Measurements from ENCODE around the gene FBLN7. TPM values are rescaled to one million over a fixed set of nuclear protein-coding genes. Genes with fewer than 3 reads are reported as not detected.

The FBLN7 gene
- total and polyA plus RNA-seq, 2 experiments from 2014 or later = 0.16 TPM; not detected in 1

DNA sequence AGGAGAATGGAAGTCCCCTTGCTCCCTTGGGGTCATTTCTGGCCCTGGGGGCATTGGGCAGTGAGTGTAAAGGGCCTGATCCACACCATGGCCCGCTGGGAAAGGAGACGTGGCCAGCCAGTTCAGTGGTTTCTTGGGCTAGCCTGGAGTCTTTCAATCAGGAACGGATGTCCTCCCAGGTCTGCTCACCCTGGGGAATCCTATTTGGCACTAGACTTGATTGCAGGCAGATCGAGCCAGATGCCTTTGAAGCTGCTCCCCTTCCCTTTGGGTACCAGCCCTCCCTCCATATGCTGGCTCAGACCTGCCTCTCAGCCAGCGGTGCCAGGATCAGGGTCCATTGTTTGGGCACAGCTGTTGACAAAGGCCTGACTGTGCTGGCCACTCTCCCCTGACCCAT, 11.0 kb downstream of the FBLN7 start:
- no peak for DNase-seq (ENCODE audit: low spot score)

More for the DNA sequence above, 11.0 kb downstream of the FBLN7 start:
- Histone ChIP-seq H3K79me2 (replicated peaks; ENCODE audit: insufficient read depth) (no peaks in the 10 kb centered on the region), H3K9me2 (ENCODE audit: insufficient read depth) (0 out of 2 replicates have a peak, but pooled peaks cover 3% of the 10 kb centered on the region), H3K4me3 (no peak overlapping the region), H4K20me1 (replicated peaks; ENCODE audit: insufficient read depth) (0 out of 2 replicates have a peak, but pooled peaks cover 2% of the 10 kb centered on the region), H3K4me1 (ENCODE audit: insufficient read depth) (no peaks in the 10 kb centered on the region), H2AFZ (no peak overlapping the region), H3K36me3 (ENCODE audit: insufficient read depth) (no peaks in the 10 kb centered on the region), H3K27me3 (ENCODE audit: insufficient read depth) (no peaks in the 10 kb centered on the region), H3K4me2 (no peak overlapping the region), H3K27ac (ENCODE audit: low read depth) (no peak overlapping the region), H3F3A (replicated peaks; ENCODE audit: low read depth) (no peaks in the 10 kb centered on the region)
- Mint-ChIP-seq H3K9me3 (no peaks in the 10 kb centered on the region), H3K36me3 (ENCODE audit: low read depth) (no peaks in the 10 kb centered on the region), H3K27me3 (ENCODE audit: insufficient read depth, low read depth, poor library complexity) (peaks cover 3% of the 10 kb centered on the region), H3K4me1 (peaks cover 8% of the 10 kb centered on the region), H3K4me3 (no peak overlapping the region), H3K27ac (no peak overlapping the region)
- no peak for ATAC-seq
- TF ChIP-seq ZNF462 (CRISPR knock-in tag; IDR thresholded peaks at IDR 0.05) = no peak
- no peak for TF ChIP-seq NANOG (IDR thresholded peaks at IDR 0.05; ENCODE audit: borderline replicate concordance)
- no peak for TF ChIP-seq CREB1 (CRISPR knock-in tag; IDR thresholded peaks at IDR 0.05; ENCODE audit: low read depth)
- TF ChIP-seq ZNF331 (CRISPR knock-in tag; IDR thresholded peaks at IDR 0.05; ENCODE audit: low read depth) = no peak
- TF ChIP-seq, protein P1, sequence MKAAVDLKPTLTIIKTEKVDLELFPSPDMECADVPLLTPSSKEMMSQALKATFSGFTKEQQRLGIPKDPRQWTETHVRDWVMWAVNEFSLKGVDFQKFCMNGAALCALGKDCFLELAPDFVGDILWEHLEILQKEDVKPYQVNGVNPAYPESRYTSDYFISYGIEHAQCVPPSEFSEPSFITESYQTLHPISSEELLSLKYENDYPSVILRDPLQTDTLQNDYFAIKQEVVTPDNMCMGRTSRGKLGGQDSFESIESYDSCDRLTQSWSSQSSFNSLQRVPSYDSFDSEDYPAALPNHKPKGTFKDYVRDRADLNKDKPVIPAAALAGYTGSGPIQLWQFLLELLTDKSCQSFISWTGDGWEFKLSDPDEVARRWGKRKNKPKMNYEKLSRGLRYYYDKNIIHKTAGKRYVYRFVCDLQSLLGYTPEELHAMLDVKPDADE (IDR thresholded peaks at IDR 0.05) = no peak
- no peak for TF ChIP-seq POLR2AphosphoS5 (IDR thresholded peaks at IDR 0.05; ENCODE audit: low read depth)
- TF ChIP-seq, protein P2, sequence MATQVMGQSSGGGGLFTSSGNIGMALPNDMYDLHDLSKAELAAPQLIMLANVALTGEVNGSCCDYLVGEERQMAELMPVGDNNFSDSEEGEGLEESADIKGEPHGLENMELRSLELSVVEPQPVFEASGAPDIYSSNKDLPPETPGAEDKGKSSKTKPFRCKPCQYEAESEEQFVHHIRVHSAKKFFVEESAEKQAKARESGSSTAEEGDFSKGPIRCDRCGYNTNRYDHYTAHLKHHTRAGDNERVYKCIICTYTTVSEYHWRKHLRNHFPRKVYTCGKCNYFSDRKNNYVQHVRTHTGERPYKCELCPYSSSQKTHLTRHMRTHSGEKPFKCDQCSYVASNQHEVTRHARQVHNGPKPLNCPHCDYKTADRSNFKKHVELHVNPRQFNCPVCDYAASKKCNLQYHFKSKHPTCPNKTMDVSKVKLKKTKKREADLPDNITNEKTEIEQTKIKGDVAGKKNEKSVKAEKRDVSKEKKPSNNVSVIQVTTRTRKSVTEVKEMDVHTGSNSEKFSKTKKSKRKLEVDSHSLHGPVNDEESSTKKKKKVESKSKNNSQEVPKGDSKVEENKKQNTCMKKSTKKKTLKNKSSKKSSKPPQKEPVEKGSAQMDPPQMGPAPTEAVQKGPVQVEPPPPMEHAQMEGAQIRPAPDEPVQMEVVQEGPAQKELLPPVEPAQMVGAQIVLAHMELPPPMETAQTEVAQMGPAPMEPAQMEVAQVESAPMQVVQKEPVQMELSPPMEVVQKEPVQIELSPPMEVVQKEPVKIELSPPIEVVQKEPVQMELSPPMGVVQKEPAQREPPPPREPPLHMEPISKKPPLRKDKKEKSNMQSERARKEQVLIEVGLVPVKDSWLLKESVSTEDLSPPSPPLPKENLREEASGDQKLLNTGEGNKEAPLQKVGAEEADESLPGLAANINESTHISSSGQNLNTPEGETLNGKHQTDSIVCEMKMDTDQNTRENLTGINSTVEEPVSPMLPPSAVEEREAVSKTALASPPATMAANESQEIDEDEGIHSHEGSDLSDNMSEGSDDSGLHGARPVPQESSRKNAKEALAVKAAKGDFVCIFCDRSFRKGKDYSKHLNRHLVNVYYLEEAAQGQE (IDR thresholded peaks at IDR 0.05; ENCODE audit: unreplicated experiment) = no peak
- no peak for TF ChIP-seq ZNF114 (CRISPR knock-in tag; IDR thresholded peaks at IDR 0.05)
- no peak for TF ChIP-seq EZH2 (IDR thresholded peaks at IDR 0.05; ENCODE audit: low read depth, unreplicated experiment)
- TF ChIP-seq JUNB (IDR thresholded peaks at IDR 0.05; ENCODE audit: unreplicated experiment) = no peak

Data from GM23338 (cell line).